ENCODE data around the gene CSHL1. TPM values are rescaled to one million over a fixed set of nuclear protein-coding genes. Genes with fewer than 3 reads are reported as not detected.

Gene CSHL1
- polyA plus RNA-seq, 2 donors, result not detected

Other genes starting within 250 kb of the CSHL1 start
- gene LIMD2, start 211.1 kb downstream of the CSHL1 start, polyA plus RNA-seq, result 1 to 10 TPM; 4.6 to 6.3 TPM
- gene STRADA, start 169.5 kb downstream of the CSHL1 start, polyA plus RNA-seq, result 10 to 100 TPM; 15.5 to 17.2 TPM
- gene CCDC47, start 137.7 kb downstream of the CSHL1 start, polyA plus RNA-seq, result 10 to 100 TPM; 16.3 to 36.4 TPM
- 10 to 100 TPM; 48.7 to 69.6 TPM for gene DDX42, start 137.1 kb downstream of the CSHL1 start, polyA plus RNA-seq
- gene PSMC5, start 83.8 kb downstream of the CSHL1 start, polyA plus RNA-seq, result 100 to 1,000 TPM; 137 to 156 TPM
- gene FTSJ3, start 83.6 kb downstream of the CSHL1 start, polyA plus RNA-seq, result 10 to 100 TPM; 15.1 to 18.5 TPM
- gene SMARCD2, start 68.6 kb downstream of the CSHL1 start, polyA plus RNA-seq, result 10 to 100 TPM; 54.4 to 62.4 TPM
- gene CSH2, start 37.6 kb downstream of the CSHL1 start, polyA plus RNA-seq, result not detected
- not detected for gene GH2, start 29.3 kb downstream of the CSHL1 start, polyA plus RNA-seq
- gene CSH1, start 14.7 kb downstream of the CSHL1 start, polyA plus RNA-seq, result not detected
- not detected for gene GH1, start 7.6 kb upstream of the CSHL1 start, polyA plus RNA-seq
- gene CD79B, start 21.1 kb upstream of the CSHL1 start, polyA plus RNA-seq, result 1 to 10 TPM; 1.2 to 1.5 TPM
- gene SCN4A, start 61.7 kb upstream of the CSHL1 start, polyA plus RNA-seq, result under 1 TPM; 0.01 to 0.08 TPM
- gene PRR29, start 87.1 kb upstream of the CSHL1 start, polyA plus RNA-seq, result under 1 TPM; 0.07 to 0.22 TPM
- gene ICAM2, start 109.4 kb upstream of the CSHL1 start, polyA plus RNA-seq, result 1 to 10 TPM; 4.2 to 8.9 TPM
- gene ERN1, start 218.9 kb upstream of the CSHL1 start, polyA plus RNA-seq, result 1 to 10 TPM; 4.5 TPM